Neural cell (in vitro differentiated cells): ENCODE measurements around the gene PHACTR1. TPM values are rescaled to one million over a fixed set of nuclear protein-coding genes. Genes with fewer than 3 reads are reported as not detected.

Source experiments
- H2AFZ ChIP-seq: fragments of 200-600, 300-800 bp; sonication (generic), shearing (Covaris generic); 2 replicates; pipeline ENCODE4 v1.6.0; 2014; ENCODE audit warnings: low read depth, mild to moderate bottlenecking, antibody characterized with exemption, low read length, moderate library complexity
- H3F3A ChIP-seq: fragments of 200-600 bp; shearing (Covaris generic); 2 replicates; pipeline ENCODE4 v1.6.1; 2016; ENCODE audit warnings: mild to moderate bottlenecking, moderate library complexity, mixed read lengths, antibody characterized with exemption, low read length; ENCODE audit not compliant: insufficient read depth, poor library complexity, severe bottlenecking
- H3K27ac ChIP-seq: fragments of 200-600, 300-800 bp; sonication (generic), shearing (Covaris generic); 2 replicates; pipeline ENCODE4 v1.5.1; 2014; ENCODE audit warnings: mild to moderate bottlenecking, low read length, moderate library complexity
- H3K27me3 ChIP-seq: fragments of 300-800, 200-600 bp; sonication (generic), shearing (Covaris generic); 2 replicates; pipeline ENCODE4 v1.6.0; 2014; ENCODE audit warnings: mild to moderate bottlenecking, low read depth, low read length, moderate library complexity; ENCODE audit not compliant: insufficient read depth
- H3K36me3 ChIP-seq: fragments of 300-800, 200-600 bp; sonication (generic), shearing (Covaris generic); 2 replicates; pipeline ENCODE4 v1.5.1; 2014; ENCODE audit warnings: mild to moderate bottlenecking, antibody characterized with exemption, low read length, moderate library complexity; ENCODE audit not compliant: insufficient read depth
- H3K4me2 ChIP-seq: fragments of 300-800, 200-600 bp; sonication (generic), shearing (Covaris generic); 2 replicates; pipeline ENCODE4 v1.6.0; 2014; ENCODE audit warnings: mild to moderate bottlenecking, low read length
- H3K4me3 ChIP-seq: fragments of 300-800, 200-600 bp; sonication (generic), shearing (Covaris generic); 2 replicates; pipeline ENCODE4 v1.5.1; 2014; ENCODE audit warnings: mild to moderate bottlenecking, low read length, moderate library complexity
- H3K79me2 ChIP-seq: fragments of 200-600 bp; shearing (Covaris generic); replicated peaks from 2 replicates; pipeline ENCODE4 v1.6.0; 2014; ENCODE audit warnings: mild to moderate bottlenecking, low read length, moderate library complexity; ENCODE audit not compliant: insufficient read depth
- H3K9ac ChIP-seq: fragments of 300-800, 200-600 bp; sonication (generic), shearing (Covaris generic); 2 replicates; pipeline ENCODE4 v1.6.1; 2016; ENCODE audit warnings: mild to moderate bottlenecking, low read length, mixed read lengths
- H3K9me2 ChIP-seq: fragments of 200-600 bp; shearing (Covaris generic); 2 replicates; pipeline ENCODE4 v1.6.1; 2016; ENCODE audit warnings: mild to moderate bottlenecking, low read length, mixed read lengths; ENCODE audit not compliant: insufficient read depth
- H3K9me3 ChIP-seq: fragments of 200-600, 300-800 bp; sonication (generic), shearing (Covaris generic); 2 replicates; pipeline ENCODE4 v1.6.1; 2016; ENCODE audit warnings: mild to moderate bottlenecking, mixed run types, low read length, moderate library complexity, mixed read lengths
- H4K20me1 ChIP-seq: fragments of 200-600 bp; shearing (Covaris generic); 2 replicates; pipeline ENCODE4 v1.6.1; 2016; ENCODE audit warnings: mild to moderate bottlenecking, mixed run types; ENCODE audit not compliant: insufficient read depth
- CTCF ChIP-seq: fragments of 450-650 bp; IDR thresholded peaks from 2 replicates; pipeline ENCODE4 v1.5.1; 2014; ENCODE audit warnings: antibody characterized with exemption, mild to moderate bottlenecking, moderate library complexity; ENCODE audit not compliant: poor library complexity, severe bottlenecking
- EP300 ChIP-seq: fragments of 450-650 bp; conservative IDR thresholded peaks from 2 replicates; pipeline ENCODE4 v1.6.1; 2014; ENCODE audit warnings: antibody characterized with exemption, mild to moderate bottlenecking, moderate library complexity; ENCODE audit not compliant: poor library complexity, severe bottlenecking
- EZH2 ChIP-seq: fragments of 200-600, 300-800 bp; shearing (Covaris generic), sonication (generic); IDR thresholded peaks from 2 replicates; pipeline ENCODE4 v1.6.1; 2014; ENCODE audit warnings: antibody characterized with exemption, low read length, borderline replicate concordance, mild to moderate bottlenecking; ENCODE audit not compliant: insufficient read depth, poor library complexity, severe bottlenecking
- MXI1 ChIP-seq: fragments of 450-650 bp; conservative IDR thresholded peaks from 2 replicates; pipeline ENCODE4 v1.6.1; 2014; ENCODE audit warnings: antibody characterized with exemption, mild to moderate bottlenecking; ENCODE audit not compliant: poor library complexity, severe bottlenecking
- POLR2AphosphoS5 ChIP-seq: IDR thresholded peaks from 2 replicates; pipeline ENCODE4 v1.6.1; 2012
- RAD21 ChIP-seq: fragments of 450-650 bp; conservative IDR thresholded peaks from 2 replicates; pipeline ENCODE4 v1.6.1; 2014; ENCODE audit warnings: antibody characterized with exemption, mild to moderate bottlenecking, moderate library complexity
- REST ChIP-seq: IDR thresholded peaks from 2 replicates; pipeline ENCODE4 v1.6.1; 2012; ENCODE audit warnings: borderline replicate concordance
- SMC3 ChIP-seq: fragments of 450-650 bp; conservative IDR thresholded peaks from 2 replicates; pipeline ENCODE4 v1.6.1; 2014; ENCODE audit warnings: antibody characterized with exemption, mild to moderate bottlenecking, moderate library complexity; ENCODE audit not compliant: poor library complexity
- TAF1 ChIP-seq: IDR thresholded peaks from 2 replicates; pipeline ENCODE4 v1.6.1; 2012; ENCODE audit warnings: low read depth
- polyA plus RNA-seq: library from polyadenylated mRNA; depleted of rRNA; stranded (reverse); fragments of >200 nt; gene quantifications from 2 replicates; pipeline ENCODE4 v1.2.3, GENCODE V29; 2014

PHACTR1 gene
- polyA plus RNA-seq, 1 donor from 2014 or later: 7.8 TPM

- Histone ChIP-seq H4K20me1 (no peaks in the 10 kb centered on the region), H2AFZ (no peak overlapping the region), H3K4me3 (no peak overlapping the region), H3K27ac (no peak overlapping the region), H3F3A (no peaks in the 10 kb centered on the region), H3K79me2 (no peaks in the 10 kb centered on the region), H3K9me3 (no peaks in the 10 kb centered on the region), H3K36me3 (no peaks in the 10 kb centered on the region), H3K9me2 (no peaks in the 10 kb centered on the region), H3K9ac (no peak overlapping the region), H3K27me3 (peaks cover 1% of the 10 kb centered on the region), H3K4me2 (no peak overlapping the region)
- TF ChIP-seq EZH2: no peak
- no peak for TF ChIP-seq EP300
- TF ChIP-seq RAD21: no peak
- TF ChIP-seq SMC3: no peak
- no peak for TF ChIP-seq REST
- TF ChIP-seq CTCF: no peak
- TF ChIP-seq TAF1: no peak
Measured at GRCh38 chr6:12950976-12951375, 234.4 kb downstream of the PHACTR1 start.

- Histone ChIP-seq H2AFZ (no peak overlapping the region), H3F3A (no peaks in the 10 kb centered on the region), H3K36me3 (no peaks in the 10 kb centered on the region), H3K4me2 (no peak overlapping the region), H3K9me3 (no peaks in the 10 kb centered on the region), H3K9ac (no peak overlapping the region), H3K79me2 (no peaks in the 10 kb centered on the region), H4K20me1 (no peaks in the 10 kb centered on the region), H3K9me2 (no peaks in the 10 kb centered on the region), H3K27ac (no peak overlapping the region), H3K27me3 (peaks cover 6% of the 10 kb centered on the region), H3K4me3 (no peak overlapping the region)
- TF ChIP-seq REST (no peak), RAD21 (no peak), POLR2AphosphoS5 (no peak), CTCF (no peak), EZH2 (no peak), SMC3 (no peak), TAF1 (no peak), EP300 (no peak), MXI1 (no peak)
Measured at GRCh38 chr6:12951415-12951814, 234.8 kb downstream of the PHACTR1 start.
